Measurements from ENCODE around the gene HOXB13. TPM values are rescaled to one million over a fixed set of nuclear protein-coding genes. Genes with fewer than 3 reads are reported as not detected.

Gene HOXB13
- total RNA-seq, 4 donors from 2014 or later, result not detected

DNA sequence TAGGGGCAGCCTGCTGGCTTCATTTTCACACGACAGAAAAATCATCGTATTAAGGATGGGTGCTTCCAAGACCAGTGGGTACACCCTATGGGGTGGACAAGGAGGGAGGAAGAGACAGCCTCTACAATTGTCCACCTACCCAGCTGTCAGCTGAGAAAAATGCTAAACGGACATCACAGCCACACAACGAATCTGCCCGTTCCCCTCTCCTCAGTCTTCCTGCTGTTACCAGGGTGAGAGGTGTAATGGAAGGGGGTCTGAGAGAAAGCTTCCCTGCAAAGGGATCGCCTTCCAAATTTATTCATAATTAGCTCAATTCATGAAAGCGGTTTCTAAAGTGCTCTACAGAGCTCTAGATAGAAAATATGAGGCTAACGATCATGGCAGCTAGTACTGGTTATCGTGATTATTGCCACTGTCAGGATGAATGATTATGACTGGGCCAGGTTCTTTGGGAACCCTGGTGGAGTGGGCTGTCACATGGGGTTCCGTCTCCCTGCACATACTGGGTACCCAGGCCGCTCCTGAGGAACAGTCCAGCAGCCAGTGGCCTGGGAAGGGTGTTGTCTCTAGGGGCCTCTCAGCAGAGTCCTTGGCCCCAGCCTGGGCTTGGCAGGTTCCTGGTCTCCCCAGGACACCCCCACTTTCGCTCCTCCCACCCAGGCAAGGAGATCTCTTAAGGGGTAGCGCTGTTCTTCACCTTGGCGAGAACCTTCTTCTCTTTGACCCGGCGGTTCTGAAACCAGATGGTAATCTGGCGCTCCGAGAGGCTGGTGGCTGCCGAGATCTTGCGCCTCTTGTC is 2.2 kb downstream of the HOXB13 start:
- Histone ChIP-seq H3K27me3 (peaks cover 29 to 92% of the 10 kb centered on the region in 2 donors), H3K27ac (no peak overlapping the region), H3K4me1 (no peaks in the 10 kb centered on the region), H3K36me3 (no peaks in the 10 kb centered on the region), H3K9me3 (no peaks in the 10 kb centered on the region), H3K4me3 (no peak overlapping the region)
- intact Hi-C loops (cut with DNase I; ENCODE audit: low total_unique reads), result no loop called here
- TF ChIP-seq POLR2A (IDR thresholded peaks at IDR 0.05), result no peak
- TF ChIP-seq, protein P1, sequence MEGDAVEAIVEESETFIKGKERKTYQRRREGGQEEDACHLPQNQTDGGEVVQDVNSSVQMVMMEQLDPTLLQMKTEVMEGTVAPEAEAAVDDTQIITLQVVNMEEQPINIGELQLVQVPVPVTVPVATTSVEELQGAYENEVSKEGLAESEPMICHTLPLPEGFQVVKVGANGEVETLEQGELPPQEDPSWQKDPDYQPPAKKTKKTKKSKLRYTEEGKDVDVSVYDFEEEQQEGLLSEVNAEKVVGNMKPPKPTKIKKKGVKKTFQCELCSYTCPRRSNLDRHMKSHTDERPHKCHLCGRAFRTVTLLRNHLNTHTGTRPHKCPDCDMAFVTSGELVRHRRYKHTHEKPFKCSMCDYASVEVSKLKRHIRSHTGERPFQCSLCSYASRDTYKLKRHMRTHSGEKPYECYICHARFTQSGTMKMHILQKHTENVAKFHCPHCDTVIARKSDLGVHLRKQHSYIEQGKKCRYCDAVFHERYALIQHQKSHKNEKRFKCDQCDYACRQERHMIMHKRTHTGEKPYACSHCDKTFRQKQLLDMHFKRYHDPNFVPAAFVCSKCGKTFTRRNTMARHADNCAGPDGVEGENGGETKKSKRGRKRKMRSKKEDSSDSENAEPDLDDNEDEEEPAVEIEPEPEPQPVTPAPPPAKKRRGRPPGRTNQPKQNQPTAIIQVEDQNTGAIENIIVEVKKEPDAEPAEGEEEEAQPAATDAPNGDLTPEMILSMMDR (IDR thresholded peaks at IDR 0.05), result no peak
- no peak for DNase-seq

DNA sequence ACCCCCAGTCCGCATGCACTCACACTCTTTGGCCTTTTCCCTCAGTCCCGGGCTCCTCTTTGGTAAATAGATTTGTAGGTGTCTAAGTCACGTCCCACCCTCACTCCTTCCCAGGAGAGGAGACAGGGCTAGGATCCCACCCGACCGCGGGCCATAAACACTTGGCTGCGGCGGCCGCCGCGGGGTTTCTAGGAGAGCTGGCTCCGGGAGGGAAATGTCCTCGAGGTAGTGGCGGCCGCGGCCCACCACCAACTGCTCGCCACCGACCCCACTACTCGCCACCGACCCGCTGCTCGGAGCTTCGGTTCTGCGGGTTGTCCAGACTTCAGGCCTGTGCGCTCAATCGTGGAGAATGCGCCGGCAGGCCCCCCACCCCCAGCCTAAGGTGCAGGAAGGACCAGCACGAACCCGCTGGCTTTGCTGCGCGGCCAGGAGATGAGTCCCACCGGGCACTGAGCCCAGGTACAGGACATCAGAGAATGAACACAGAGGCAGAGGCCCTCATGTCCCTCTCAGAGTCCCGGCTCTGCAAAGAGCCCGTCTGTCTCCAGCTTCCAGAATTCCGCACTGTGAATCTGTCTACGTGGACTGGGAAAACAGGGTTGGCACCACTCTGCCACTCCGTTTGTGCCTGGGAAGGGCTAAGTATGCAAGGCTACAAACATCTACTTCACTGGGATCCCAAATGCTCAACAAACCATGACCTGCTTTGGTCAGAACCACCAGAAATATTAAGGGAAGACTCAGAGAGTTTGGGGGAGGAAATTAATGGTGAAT is 3.1 kb downstream of the HOXB13 start:
- peaks cover 33 to 96% of the 10 kb centered on the region in 2 donors for H3K27me3 ChIP-seq
- no peak overlapping the region for H3K27ac ChIP-seq
- H3K9me3 ChIP-seq, result no peaks in the 10 kb centered on the region
- no peak for TF ChIP-seq POLR2A (IDR thresholded peaks at IDR 0.05)
- TF ChIP-seq, protein P1 (IDR thresholded peaks at IDR 0.05), result no peak
- H3K4me3 ChIP-seq, result no peak overlapping the region
- DNase-seq, result no peak
- intact Hi-C loops (cut with DNase I; ENCODE audit: low total_unique reads), result no loop called here
- no peaks in the 10 kb centered on the region for H3K36me3 ChIP-seq
- no peaks in the 10 kb centered on the region for H3K4me1 ChIP-seq

DNA sequence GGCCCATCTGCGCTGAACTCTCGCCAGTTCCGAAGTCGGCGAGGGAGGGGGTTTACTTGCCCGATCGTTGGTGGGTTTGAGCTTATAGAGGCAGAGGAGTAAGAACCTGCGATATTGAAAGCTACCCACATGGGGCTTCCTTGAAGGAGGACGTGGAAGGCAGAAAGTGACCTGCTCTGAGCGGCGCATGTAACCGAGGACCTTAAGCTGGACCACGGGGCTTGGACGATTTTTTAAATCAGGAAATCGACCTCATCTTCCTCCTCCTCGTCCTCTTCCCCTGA is 3.6 kb downstream of the HOXB13 start:
- no peak overlapping the region for H3K4me3 ChIP-seq
- TF ChIP-seq POLR2A (IDR thresholded peaks at IDR 0.05), result no peak
- TF ChIP-seq, protein P1 (IDR thresholded peaks at IDR 0.05), result no peak

DNA sequence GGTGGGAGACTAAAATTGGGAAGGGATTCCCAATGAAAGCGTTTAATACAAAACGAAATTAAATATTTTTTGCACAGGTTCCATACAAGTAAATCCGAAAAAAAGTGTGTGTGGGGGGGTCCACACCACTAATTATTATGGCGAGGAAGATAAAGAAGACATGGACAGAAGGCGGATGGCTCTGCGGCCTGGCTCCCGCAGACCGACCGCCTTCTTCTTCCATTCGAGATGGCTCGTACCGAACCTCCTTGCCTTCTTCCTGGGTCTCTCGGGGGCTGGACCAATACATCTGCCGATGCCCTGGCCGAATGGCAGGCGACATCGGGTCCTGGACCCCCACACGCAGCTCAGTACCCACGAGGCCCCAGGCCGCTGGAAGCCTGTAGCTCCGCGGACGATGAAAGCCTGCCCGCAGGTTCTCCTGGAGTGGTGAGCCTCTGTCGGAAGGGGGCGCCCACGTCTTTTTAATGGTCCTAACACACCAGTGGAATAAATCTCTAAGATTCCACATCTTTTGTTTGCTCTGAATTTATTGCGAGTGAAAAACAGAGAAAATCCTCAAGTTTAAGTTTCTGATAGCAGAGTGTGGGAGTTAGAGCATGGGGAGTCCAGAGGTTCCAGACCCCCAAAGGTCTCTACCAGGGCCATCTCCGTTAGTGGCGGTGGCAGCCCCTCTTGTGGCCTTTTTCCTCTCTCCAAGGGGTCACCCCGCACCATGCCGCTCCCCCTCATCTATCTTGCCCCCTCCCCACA is 4.1 kb downstream of the HOXB13 start:
- Histone ChIP-seq H3K4me1 (no peaks in the 10 kb centered on the region), H3K9me3 (no peaks in the 10 kb centered on the region), H3K4me3 (no peak overlapping the region), H3K36me3 (no peaks in the 10 kb centered on the region), H3K27me3 (peaks cover 44 to 96% of the 10 kb centered on the region in 2 donors), H3K27ac (no peak overlapping the region)
- DNase-seq, result peak; percentile 83 to 84
- intact Hi-C loops (cut with DNase I; ENCODE audit: low total_unique reads), result loop anchor here (5.0 kb wide), 1 partner anchor 158 kb away; no protein-coding TSS in a partner anchor
- TF ChIP-seq, protein P1 (IDR thresholded peaks at IDR 0.05), result peak; percentile 62 to 73 (median 72)
- no peak for TF ChIP-seq POLR2A (IDR thresholded peaks at IDR 0.05)

More for the DNA sequence above, 3.6 kb downstream of the HOXB13 start:
- DNase-seq, result no peak
- intact Hi-C loops (cut with DNase I; ENCODE audit: low total_unique reads), result no loop called here
- Histone ChIP-seq H3K36me3 (no peaks in the 10 kb centered on the region), H3K27me3 (peaks cover 39 to 96% of the 10 kb centered on the region in 2 donors), H3K4me1 (no peaks in the 10 kb centered on the region), H3K9me3 (no peaks in the 10 kb centered on the region), H3K27ac (no peak overlapping the region)
